KOPT-K1 (cell line): Measurements from ENCODE around the gene NPC1L1.
A peak's percentile ranks its signal among the peaks of the same experiment; 100 is the strongest.

Experiments used
- H3K27ac ChIP-seq: fragments of 200-600 bp; sonication (generic); 2 replicates; pipeline ENCODE4 v1.5.1; 2016; ENCODE audit warnings: antibody characterized with exemption, mild to moderate bottlenecking, low read depth, low read length; ENCODE audit not compliant: poor library complexity, severe bottlenecking
- H3K36me3 ChIP-seq: fragments of 200-600 bp; sonication (generic); 2 replicates; pipeline ENCODE4 v1.5.1; 2017; ENCODE audit warnings: antibody characterized with exemption, mild to moderate bottlenecking, low read length, moderate library complexity; ENCODE audit not compliant: insufficient read depth
- H3K9me3 ChIP-seq: fragments of 200-600 bp; sonication (generic); 2 replicates; pipeline ENCODE4 v1.5.1; 2017; ENCODE audit warnings: antibody characterized with exemption, low read length, mild to moderate bottlenecking; ENCODE audit not compliant: insufficient read depth, poor library complexity, severe bottlenecking

NPC1L1 gene

GRCh38 chr7:44541028-44541869, at the start of gene NPC1L1:
NPC1L1 (minus strand) TSS chr7:44541330; CDS start chr7:44541259, 71 bp downstream.
- Histone ChIP-seq H3K9me3 (no peaks in the 10 kb centered on the region), H3K36me3 (no peaks in the 10 kb centered on the region), H3K27ac (no peak within 1 kb of the TSS)

GRCh38 chr7:44590910-44591309, 49.8 kb upstream of the NPC1L1 start:
- H3K36me3 ChIP-seq = no peaks in the 10 kb centered on the region
- H3K27ac ChIP-seq = no peak overlapping the region
- no peaks in the 10 kb centered on the region for H3K9me3 ChIP-seq

DNA sequence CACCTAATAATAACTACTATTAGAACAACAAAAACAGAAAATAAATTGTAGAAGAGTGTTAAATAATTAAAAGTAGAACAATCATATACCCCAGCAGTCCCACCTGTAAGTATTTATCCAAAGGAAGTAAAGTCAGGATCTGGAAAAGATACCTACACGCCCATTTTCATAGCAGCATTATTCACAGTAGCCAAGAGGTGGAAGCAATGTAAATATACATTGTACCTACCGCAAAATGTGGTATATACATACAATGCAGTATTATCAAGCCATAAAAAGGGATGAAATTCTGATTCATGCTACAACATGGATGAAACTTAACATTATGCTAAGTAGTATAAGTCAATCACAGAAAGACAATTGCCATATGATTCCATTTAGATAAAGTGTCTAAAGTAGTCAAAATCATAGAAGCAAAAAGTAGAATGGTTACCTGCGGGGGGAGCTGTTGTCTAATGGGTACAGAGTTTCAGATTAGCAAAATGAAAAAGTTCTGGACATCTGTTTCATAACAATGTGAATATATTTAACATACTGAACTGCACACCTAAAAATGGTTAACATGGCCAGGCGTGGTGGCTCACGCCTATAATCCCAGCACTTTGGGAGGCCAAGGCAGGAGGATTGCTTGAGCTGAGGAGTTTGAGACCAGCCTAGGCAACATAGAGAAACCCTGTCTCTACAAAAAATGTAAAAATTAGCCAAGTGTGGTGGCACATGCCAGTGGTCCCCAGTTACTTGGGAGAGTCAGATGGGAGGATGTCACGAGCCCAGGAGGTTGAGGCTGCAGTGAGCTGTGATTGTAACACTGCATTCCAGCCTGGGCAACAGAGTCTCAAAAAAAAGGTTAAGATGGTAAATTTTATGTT, 46.9 kb upstream of the NPC1L1 start:
- H3K9me3 ChIP-seq = no peaks in the 10 kb centered on the region
- H3K27ac ChIP-seq = no peak overlapping the region
- H3K36me3 ChIP-seq = no peaks in the 10 kb centered on the region

GRCh38 chr7:44583146-44583865, 42.2 kb upstream of the NPC1L1 start:
- no peaks in the 10 kb centered on the region for H3K9me3 ChIP-seq
- peaks cover 28% of the 10 kb centered on the region for H3K36me3 ChIP-seq
- H3K27ac ChIP-seq = no peak overlapping the region

DNA sequence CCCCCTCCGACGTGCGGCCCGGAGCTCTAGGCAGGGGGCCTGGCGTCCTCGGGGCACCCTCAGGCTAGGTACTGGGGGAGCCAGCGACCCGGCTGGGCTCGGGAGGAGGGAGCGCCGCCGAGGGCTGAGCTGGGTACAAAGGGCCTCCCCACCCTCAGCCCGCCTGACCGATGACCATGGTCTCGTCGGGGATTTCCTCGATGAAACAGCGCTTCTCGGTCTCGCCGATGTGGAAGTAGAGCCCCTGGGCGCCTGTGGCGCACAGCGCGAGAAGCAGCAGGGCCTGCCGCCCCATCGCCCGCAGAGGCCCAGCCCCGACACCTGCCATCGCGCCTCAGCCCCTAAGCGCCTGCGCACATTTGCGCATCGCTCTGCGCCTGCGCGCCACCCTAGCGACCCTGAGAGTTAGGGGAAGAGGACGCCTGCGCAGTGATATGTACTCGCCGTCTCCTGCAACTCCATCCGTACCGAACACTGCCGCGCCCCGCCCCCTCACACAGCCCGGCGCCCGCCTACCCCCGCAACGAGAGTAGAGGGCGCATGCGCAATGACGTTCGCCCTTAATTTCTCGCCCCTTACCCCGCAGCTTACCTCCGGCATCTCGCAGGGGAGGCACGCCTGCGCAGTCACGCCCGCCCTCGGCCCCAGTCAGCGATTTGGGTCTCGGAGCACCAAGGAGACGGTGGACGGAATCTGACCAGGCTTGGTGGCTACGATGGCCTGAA, 40.9 kb upstream of the NPC1L1 start, which contains the start of gene TMED4:
TMED4 (minus strand) TSS at position 353 of the 725 bp plus-strand sequence; CDS start at position 328, 25 bp downstream.
- Histone ChIP-seq H3K36me3 (peaks cover 35% of the 10 kb centered on the region), H3K27ac (peak within 1 kb of the TSS; percentile 93), H3K9me3 (no peaks in the 10 kb centered on the region)

DNA sequence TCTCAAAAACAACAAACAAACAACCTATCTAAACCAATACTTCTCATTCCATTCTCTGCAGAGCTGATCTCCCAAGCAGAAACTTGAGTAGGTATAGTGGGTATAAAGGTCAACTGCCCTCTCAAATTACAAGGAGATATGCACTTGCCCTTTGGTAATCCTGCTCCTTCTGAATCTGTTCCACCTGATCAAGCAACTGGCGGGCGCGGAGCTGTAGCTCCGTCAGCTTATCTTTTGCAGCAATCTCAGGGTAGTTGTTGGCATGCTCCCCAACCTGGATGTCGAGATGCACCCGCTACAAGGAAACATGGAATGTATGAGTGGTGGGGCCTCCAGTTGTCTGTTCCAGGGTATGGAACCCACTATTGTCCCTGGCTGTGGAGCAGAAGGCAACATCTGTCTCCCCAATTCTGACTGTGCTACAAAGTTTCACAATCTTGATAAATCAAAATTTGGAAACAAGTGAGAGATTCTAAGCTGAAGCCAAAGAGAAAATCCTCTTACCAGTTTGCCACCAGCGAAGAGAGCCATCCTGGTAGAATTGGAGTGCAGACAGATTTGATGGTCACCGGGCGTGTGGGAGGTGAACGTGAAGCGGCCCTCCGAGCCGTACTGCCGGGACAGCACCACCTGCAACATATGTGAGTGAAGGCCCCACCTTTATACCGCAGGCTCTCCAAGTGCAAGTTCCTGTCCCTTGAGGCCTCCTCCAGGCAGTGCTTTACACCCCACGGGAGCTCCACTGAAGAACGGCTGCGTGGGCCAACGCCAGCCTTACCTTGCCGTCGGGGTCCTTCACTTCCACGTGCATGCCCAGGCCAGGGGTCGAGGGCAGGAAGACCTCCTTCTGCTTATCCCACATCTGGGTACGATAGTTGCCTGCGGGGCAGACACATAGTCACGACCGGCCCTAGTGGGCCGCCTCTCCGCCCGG, 40.1 kb upstream of the NPC1L1 start:
- Histone ChIP-seq H3K36me3 (peaks cover 44% of the 10 kb centered on the region), H3K9me3 (no peaks in the 10 kb centered on the region), H3K27ac (peak overlapping the region; percentile 93)

DNA sequence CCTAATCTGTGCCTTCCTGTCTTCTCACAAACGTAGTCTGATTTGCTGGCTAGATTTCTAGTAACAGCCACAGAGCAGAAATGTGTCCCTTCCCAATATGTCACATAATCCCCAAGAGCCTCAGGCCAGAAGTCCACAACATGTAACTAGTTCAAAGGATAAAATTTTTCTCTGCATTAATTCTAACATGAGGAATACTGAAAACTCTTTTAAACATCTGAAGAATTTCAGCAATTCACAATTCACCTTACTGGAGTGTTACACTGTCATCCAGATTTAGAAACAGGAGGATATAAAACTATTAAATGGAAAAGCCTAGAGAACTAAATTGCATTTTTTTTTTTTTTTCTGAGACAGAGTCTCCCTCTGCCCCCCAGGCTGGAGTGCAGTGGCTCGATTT, 35.1 kb upstream of the NPC1L1 start:
- Histone ChIP-seq H3K27ac (no peak overlapping the region), H3K36me3 (peaks cover 76% of the 10 kb centered on the region), H3K9me3 (no peaks in the 10 kb centered on the region)

- peaks cover 77% of the 10 kb centered on the region for H3K36me3 ChIP-seq
- H3K27ac ChIP-seq = peak overlapping the region; percentile 84
- H3K9me3 ChIP-seq = no peaks in the 10 kb centered on the region
Observed at GRCh38 chr7:44575054-44575453, 33.9 kb upstream of the NPC1L1 start.

DNA sequence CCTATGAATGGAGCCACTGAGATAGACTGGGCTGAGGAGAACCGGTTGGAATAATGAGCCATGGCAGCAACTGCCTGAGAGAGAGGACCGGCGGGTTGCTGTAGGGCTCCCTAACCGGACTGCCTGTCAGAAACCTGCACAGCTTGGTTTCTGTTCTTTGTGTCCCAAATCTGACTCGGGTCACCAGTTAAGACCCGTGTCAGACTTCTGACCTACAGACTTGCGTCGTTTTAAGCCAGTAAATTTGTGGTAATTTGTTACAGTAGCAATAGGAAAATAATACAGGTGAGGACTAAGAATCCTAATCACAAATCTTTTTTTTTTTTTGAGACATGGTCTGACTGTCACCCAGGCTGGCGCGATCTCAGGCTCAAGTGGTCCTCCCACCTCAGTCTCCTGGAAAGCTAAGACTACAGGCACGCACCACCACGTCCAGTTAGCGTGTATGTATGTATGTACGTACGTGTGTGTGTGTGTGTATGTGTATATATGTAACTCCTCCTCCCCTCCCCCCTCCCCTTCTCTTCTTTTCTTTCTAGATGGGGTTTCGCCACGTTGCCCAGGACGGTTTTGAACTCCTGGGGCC, 33.2 kb upstream of the NPC1L1 start:
- peak overlapping the region; percentile 84 for H3K27ac ChIP-seq

DNA sequence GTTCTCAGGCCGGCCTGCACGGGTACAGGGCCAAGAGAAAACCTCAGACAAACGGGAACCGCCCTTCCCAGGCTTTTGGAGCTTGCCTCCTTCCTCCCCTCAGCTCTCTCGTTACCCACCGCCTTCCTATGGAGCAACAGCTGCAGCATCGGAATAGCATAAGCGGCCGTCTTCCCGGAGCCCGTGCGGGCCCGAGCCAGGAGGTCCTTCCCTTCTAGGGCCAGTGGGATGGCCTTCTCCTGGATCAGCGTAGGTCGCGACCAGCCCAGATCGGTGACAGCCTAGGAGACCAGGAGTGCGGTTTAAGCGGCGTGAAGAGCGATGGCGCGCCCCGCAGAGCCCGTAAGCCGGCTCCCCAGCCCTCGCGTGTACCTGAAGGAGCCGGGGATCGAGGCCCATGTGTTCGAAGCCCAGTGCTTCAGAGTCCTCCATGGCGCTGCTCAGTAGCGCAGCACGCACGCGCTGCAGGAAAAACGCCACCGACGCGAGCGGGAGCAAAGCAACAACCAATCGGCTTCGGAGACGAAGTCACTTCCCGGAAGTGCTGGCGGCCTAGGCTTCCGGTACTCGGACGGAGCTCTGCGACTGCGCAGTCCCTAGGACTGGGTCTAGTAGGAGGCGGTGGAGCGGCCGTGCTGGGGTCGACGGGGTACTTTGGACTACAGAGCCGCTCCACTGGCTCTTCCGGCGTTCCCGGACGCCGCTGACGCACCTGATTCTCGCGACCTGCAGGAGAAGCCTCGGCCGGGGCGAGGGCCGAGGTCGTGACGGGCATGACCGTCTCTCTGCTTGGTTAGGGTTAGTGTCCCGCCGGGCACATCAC, 32.5 kb upstream of the NPC1L1 start, which contains the start of gene DDX56:
DDX56 (minus strand) TSS at position 445 of the 823 bp plus-strand sequence; CDS start at position 432, 13 bp downstream.
- H3K27ac ChIP-seq = peak within 1 kb of the TSS; percentile 84
- peaks cover 77% of the 10 kb centered on the region for H3K36me3 ChIP-seq
- no peaks in the 10 kb centered on the region for H3K9me3 ChIP-seq

More for the DNA sequence above, 33.2 kb upstream of the NPC1L1 start:
- H3K9me3 ChIP-seq = no peaks in the 10 kb centered on the region
- peaks cover 77% of the 10 kb centered on the region for H3K36me3 ChIP-seq

- H3K27ac ChIP-seq = peak overlapping the region; percentile 84
- peaks cover 77% of the 10 kb centered on the region for H3K36me3 ChIP-seq
- no peaks in the 10 kb centered on the region for H3K9me3 ChIP-seq
Observed at GRCh38 chr7:44572771-44573170, 31.6 kb upstream of the NPC1L1 start.

- Histone ChIP-seq H3K36me3 (peaks cover 84% of the 10 kb centered on the region), H3K9me3 (no peaks in the 10 kb centered on the region), H3K27ac (no peak overlapping the region)
Observed at GRCh38 chr7:44569959-44570358, 28.8 kb upstream of the NPC1L1 start.
